ENCODE results near the gene USP17L17.
A peak's percentile ranks its signal among the peaks of the same experiment; 100 is the strongest.
"Not testable (repeated sequence)": the region's sequence is repeated elsewhere in the genome, so short reads cannot be mapped to it uniquely, and the experiment has no call there.

The USP17L17 gene

DNA sequence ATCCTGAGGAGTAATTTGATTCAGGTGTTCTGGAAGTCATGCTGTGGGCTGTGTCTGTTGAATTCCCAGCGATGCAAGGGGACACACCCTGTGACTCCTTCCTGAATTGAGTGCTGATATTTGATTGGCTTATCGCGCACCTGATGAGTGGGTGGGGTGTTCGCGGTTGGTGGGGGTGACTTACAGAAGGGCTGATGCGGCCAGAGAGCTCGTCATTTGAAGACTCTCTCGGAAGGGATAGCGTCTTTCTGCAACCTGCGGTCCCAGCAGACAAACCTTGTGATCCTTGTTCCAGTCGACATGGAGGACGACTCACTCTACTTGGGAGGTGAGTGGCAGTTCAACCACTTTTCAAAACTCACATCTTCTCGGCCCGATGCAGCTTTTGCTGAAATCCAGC, at the start of gene USP17L17:
Gene USP17L17, plus strand, starts transcription at position 301 of the 400 bp plus-strand sequence. Its CDS starts 0 bp downstream, at position 301.
- H3K4me1 Mint-ChIP-seq, CTCF ChIA-PET, H3K36me3 Mint-ChIP-seq, H3K4me3 Mint-ChIP-seq, H3K27ac Mint-ChIP-seq, DNase-seq, H3K9me3 Mint-ChIP-seq, H3K27me3 Mint-ChIP-seq: not testable (repeated sequence)

DNA sequence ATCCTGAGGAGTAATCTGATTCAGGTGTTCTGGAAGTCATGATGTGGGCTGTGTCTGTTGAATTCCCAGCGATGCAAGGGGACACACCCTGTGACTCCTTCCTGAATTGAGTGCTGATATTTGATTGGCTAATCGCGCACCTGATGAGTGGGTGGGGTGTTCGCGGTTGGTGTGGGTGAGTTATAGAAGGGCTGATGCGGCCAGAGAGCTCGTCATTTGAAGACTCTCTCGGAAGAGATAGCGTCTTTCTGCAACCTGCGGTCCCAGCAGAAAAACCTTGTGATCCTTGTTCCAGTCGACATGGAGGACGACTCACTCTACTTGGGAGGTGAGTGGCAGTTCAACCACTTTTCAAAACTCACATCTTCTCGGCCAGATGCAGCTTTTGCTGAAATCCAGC, 33.3 kb upstream of the USP17L17 start, which contains the start of gene USP17L10:
Gene USP17L10, plus strand, starts transcription at position 301 of the 400 bp plus-strand sequence. Its CDS starts 0 bp downstream, at position 301.
- H3K4me1 Mint-ChIP-seq, H3K36me3 Mint-ChIP-seq, H3K27me3 Mint-ChIP-seq, H3K9me3 Mint-ChIP-seq, DNase-seq, CTCF ChIA-PET, H3K27ac Mint-ChIP-seq, H3K4me3 Mint-ChIP-seq: not testable (repeated sequence)

DNA sequence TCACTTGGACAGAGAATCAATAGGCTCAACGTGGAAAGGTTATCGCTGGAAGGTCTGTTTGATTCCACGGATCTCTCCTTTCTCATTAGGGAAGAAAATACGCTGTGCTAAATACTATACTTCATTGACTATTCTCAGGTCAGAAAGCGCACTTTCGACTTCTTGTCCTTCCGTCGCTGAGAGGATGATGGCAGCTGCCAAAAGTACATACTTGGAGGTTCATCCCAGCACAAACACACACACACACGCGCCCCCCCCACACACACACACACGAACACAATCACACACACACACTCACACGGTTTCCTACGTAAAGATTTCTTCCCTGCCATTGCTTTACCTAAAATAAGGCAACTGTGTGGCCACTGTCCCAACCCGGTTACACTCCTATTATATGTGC, 29.0 kb upstream of the USP17L17 start:
- H3K36me3 Mint-ChIP-seq, CTCF ChIA-PET, H3K27me3 Mint-ChIP-seq, H3K27ac Mint-ChIP-seq, H3K9me3 Mint-ChIP-seq, DNase-seq, H3K4me1 Mint-ChIP-seq, H3K4me3 Mint-ChIP-seq: not testable (repeated sequence)

GRCh38 chr4:9215105-9215504, 28.6 kb upstream of the USP17L17 start, which contains the start of gene USP17L11:
Gene USP17L11 (plus strand): TSS chr4:9215405. CDS start chr4:9215405, 0 bp downstream.
- H3K36me3 Mint-ChIP-seq, H3K27me3 Mint-ChIP-seq, H3K4me1 Mint-ChIP-seq, H3K4me3 Mint-ChIP-seq, CTCF ChIA-PET, H3K9me3 Mint-ChIP-seq, DNase-seq, H3K27ac Mint-ChIP-seq: not testable (repeated sequence)

DNA sequence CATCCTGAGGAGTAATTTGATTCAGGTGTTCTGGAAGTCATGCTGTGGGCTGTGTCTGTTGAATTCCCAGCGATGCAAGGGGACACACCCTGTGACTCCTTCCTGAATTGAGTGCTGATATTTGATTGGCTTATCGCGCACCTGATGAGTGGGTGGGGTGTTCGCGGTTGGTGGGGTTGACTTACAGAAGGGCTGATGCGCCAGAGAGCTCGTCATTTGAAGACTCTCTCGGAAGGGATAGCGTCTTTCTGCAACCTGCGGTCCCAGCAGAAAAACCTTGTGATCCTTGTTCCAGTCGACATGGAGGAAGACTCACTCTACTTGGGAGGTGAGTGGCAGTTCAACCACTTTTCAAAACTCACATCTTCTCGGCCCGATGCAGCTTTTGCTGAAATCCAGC, 23.8 kb upstream of the USP17L17 start, which contains the start of gene USP17L12:
Gene USP17L12, plus strand, starts transcription at position 301 of the 400 bp plus-strand sequence. Its CDS starts 0 bp downstream, at position 301.
- CTCF ChIA-PET, H3K4me3 Mint-ChIP-seq, H3K36me3 Mint-ChIP-seq, H3K27ac Mint-ChIP-seq, DNase-seq, H3K4me1 Mint-ChIP-seq, H3K27me3 Mint-ChIP-seq, H3K9me3 Mint-ChIP-seq: not testable (repeated sequence)

DNA sequence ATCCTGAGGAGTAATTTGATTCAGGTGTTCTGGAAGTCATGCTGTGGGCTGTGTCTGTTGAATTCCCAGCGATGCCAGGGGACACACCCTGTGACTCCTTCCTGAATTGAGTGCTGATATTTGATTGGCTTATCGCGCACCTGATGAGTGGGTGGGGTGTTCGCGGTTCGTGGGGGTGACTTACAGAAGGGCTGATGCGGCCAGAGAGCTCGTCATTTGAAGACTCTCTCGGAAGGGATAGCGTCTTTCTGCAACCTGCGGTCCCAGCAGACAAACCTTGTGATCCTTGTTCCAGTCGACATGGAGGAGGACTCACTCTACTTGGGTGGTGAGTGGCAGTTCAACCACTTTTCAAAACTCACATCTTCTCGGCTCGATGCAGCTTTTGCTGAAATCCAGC, 19.1 kb upstream of the USP17L17 start, which contains the start of gene USP17L13:
Gene USP17L13, plus strand, starts transcription at position 301 of the 400 bp plus-strand sequence. Its CDS starts 0 bp downstream, at position 301.
- H3K27me3 Mint-ChIP-seq, H3K4me3 Mint-ChIP-seq, H3K4me1 Mint-ChIP-seq, CTCF ChIA-PET, H3K9me3 Mint-ChIP-seq, H3K36me3 Mint-ChIP-seq, H3K27ac Mint-ChIP-seq, DNase-seq: not testable (repeated sequence)

- H3K27me3 Mint-ChIP-seq, H3K36me3 Mint-ChIP-seq, CTCF ChIA-PET, H3K9me3 Mint-ChIP-seq, H3K4me1 Mint-ChIP-seq, DNase-seq, H3K27ac Mint-ChIP-seq, H3K4me3 Mint-ChIP-seq: not testable (repeated sequence)
These were observed 13.4 kb upstream of the USP17L17 start for GRCh38 chr4:9230249-9230648.

- H3K4me1 Mint-ChIP-seq, CTCF ChIA-PET, H3K27ac Mint-ChIP-seq: not testable (repeated sequence)
These were observed 9.6 kb upstream of the USP17L17 start, which contains the start of gene USP17L15 for GRCh38 chr4:9234085-9234484. Gene USP17L15 (plus strand): TSS chr4:9234385. CDS start chr4:9234385, 0 bp downstream.

GRCh38 chr4:9238461-9238860, 5.2 kb upstream of the USP17L17 start:
- H3K4me1 Mint-ChIP-seq, H3K9me3 Mint-ChIP-seq, H3K4me3 Mint-ChIP-seq, H3K27ac Mint-ChIP-seq, H3K36me3 Mint-ChIP-seq, H3K27me3 Mint-ChIP-seq, CTCF ChIA-PET: not testable (repeated sequence)
- peak; percentile 12 for DNase-seq

More at GRCh38 chr4:9234085-9234484, 9.6 kb upstream of the USP17L17 start, which contains the start of gene USP17L15:
- not testable (repeated sequence) for H3K4me3 Mint-ChIP-seq, H3K27me3 Mint-ChIP-seq, DNase-seq, H3K36me3 Mint-ChIP-seq, H3K9me3 Mint-ChIP-seq

DNA sequence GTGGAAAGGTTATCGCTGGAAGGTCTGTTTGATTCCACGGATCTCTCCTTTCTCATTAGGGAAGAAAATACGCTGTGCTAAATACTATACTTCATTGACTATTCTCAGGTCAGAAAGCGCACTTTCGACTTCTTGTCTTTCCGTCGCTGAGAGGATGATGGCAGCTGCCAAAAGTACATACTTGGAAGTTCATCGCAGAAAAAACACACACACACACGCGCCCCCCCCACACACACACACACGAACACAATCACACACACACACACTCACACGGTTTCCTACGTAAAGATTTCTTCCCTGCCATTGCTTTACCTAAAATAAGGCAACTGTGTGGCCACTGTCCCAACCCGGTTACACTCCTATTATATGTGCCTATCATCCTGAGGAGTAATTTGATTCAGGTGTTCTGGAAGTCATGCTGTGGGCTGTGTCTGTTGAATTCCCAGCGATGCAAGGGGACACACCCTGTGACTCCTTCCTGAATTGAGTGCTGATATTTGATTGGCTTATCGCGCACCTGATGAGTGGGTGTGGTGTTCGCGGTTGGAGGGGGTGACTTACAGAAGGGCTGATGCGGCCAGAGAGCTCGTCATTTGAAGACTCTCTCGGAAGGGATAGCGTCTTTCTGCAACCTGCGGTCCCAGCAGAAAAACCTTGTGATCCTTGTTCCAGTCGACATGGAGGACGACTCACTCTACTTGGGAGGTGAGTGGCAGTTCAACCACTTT, 4.4 kb downstream of the USP17L17 start, which contains the start of gene USP17L18:
Gene USP17L18, plus strand, starts transcription at position 678 of the 728 bp plus-strand sequence. Its CDS starts 0 bp downstream, at position 678.
- H3K9me3 Mint-ChIP-seq, CTCF ChIA-PET, H3K27ac Mint-ChIP-seq, H3K36me3 Mint-ChIP-seq, H3K27me3 Mint-ChIP-seq, H3K4me3 Mint-ChIP-seq, H3K4me1 Mint-ChIP-seq: not testable (repeated sequence)
- DNase-seq, result peak; percentile 14

DNA sequence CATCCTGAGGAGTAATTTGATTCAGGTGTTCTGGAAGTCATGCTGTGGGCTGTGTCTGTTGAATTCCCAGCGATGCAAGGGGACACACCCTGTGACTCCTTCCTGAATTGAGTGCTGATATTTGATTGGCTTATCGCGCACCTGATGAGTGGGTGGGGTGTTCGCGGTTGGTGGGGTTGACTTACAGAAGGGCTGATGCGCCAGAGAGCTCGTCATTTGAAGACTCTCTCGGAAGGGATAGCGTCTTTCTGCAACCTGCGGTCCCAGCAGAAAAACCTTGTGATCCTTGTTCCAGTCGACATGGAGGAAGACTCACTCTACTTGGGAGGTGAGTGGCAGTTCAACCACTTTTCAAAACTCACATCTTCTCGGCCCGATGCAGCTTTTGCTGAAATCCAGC, 9.4 kb downstream of the USP17L17 start, which contains the start of gene USP17L19:
Gene USP17L19, plus strand, starts transcription at position 301 of the 400 bp plus-strand sequence. Its CDS starts 0 bp downstream, at position 301.
- H3K9me3 Mint-ChIP-seq, result not testable (repeated sequence)

DNA sequence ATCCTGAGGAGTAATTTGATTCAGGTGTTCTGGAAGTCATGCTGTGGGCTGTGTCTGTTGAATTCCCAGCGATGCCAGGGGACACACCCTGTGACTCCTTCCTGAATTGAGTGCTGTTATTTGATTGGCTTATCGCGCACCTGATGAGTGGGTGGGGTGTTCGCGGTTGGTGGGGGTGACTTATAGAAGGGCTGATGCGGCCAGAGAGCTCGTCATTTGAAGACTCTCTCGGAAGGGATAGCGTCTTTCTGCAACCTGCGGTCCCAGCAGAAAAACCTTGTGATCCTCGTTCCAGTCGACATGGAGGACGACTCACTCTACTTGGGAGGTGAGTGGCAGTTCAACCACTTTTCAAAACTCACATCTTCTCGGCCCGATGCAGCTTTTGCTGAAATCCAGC, 14.1 kb downstream of the USP17L17 start, which contains the start of gene USP17L20:
Gene USP17L20, plus strand, starts transcription at position 301 of the 400 bp plus-strand sequence. Its CDS starts 0 bp downstream, at position 301.
- CTCF ChIA-PET, H3K36me3 Mint-ChIP-seq, H3K4me1 Mint-ChIP-seq, H3K27me3 Mint-ChIP-seq, H3K27ac Mint-ChIP-seq, DNase-seq, H3K9me3 Mint-ChIP-seq, H3K4me3 Mint-ChIP-seq: not testable (repeated sequence)

More for the DNA sequence above, 9.4 kb downstream of the USP17L17 start, which contains the start of gene USP17L19:
- H3K36me3 Mint-ChIP-seq, CTCF ChIA-PET, H3K4me3 Mint-ChIP-seq, DNase-seq, H3K27ac Mint-ChIP-seq, H3K27me3 Mint-ChIP-seq, H3K4me1 Mint-ChIP-seq: not testable (repeated sequence)

- CTCF ChIA-PET, H3K36me3 Mint-ChIP-seq, DNase-seq, H3K4me3 Mint-ChIP-seq, H3K4me1 Mint-ChIP-seq, H3K9me3 Mint-ChIP-seq, H3K27ac Mint-ChIP-seq, H3K27me3 Mint-ChIP-seq: not testable (repeated sequence)
These were observed 18.9 kb downstream of the USP17L17 start, which contains the start of gene USP17L21 for GRCh38 chr4:9262572-9262971. Gene USP17L21 (plus strand): TSS chr4:9262872. CDS start chr4:9262872, 0 bp downstream.

GRCh38 chr4:9267319-9267718, 23.6 kb downstream of the USP17L17 start, which contains the start of gene USP17L22:
Gene USP17L22 (plus strand): TSS chr4:9267619. CDS start chr4:9267619, 0 bp downstream.
- CTCF ChIA-PET, H3K27me3 Mint-ChIP-seq, H3K36me3 Mint-ChIP-seq, H3K27ac Mint-ChIP-seq, DNase-seq, H3K4me3 Mint-ChIP-seq, H3K9me3 Mint-ChIP-seq, H3K4me1 Mint-ChIP-seq: not testable (repeated sequence)

DNA sequence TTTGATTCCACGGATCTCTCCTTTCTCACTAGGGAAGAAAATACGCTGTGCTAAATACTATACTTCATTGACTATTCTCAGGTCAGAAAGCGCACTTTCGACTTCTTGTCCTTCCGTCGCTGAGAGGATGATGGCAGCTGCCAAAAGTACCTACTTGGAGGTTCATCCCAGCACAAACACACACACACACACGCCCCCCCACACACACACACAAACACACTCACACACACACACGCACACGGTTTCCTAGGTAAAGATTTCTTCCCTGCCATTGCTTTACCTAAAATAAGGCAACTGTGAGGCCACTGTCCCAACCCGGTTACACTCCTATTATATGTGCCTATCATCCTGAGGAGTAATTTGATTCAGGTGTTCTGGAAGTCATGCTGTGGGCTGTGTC, 28.0 kb downstream of the USP17L17 start:
- H3K36me3 Mint-ChIP-seq, H3K4me1 Mint-ChIP-seq, H3K9me3 Mint-ChIP-seq, H3K27ac Mint-ChIP-seq, CTCF ChIA-PET, H3K4me3 Mint-ChIP-seq, H3K27me3 Mint-ChIP-seq: not testable (repeated sequence)
- DNase-seq, result peak; percentile 23
